DOHH2 (cell line): ENCODE results near the gene VTI1A.

Source experiments
- CTCF ChIP-seq: fragments of 200-600 bp; sonication (generic); IDR thresholded peaks from one replicate; pipeline ENCODE4 v1.5.1; 2014; ENCODE audit warnings: antibody characterized with exemption, mild to moderate bottlenecking, low read depth, low read length; ENCODE audit not compliant: poor library complexity, severe bottlenecking
- EZH2phosphoT487 ChIP-seq: fragments of 200-600 bp; sonication (generic); IDR thresholded peaks from 2 replicates; pipeline ENCODE4 v1.6.1; 2017; ENCODE audit warnings: borderline replicate concordance, mild to moderate bottlenecking, antibody characterized with exemption, low read length, moderate library complexity, mixed read lengths

- TF ChIP-seq CTCF (no peak), EZH2phosphoT487 (no peak)
Measured at GRCh38 chr10:112614072-112614471, 167.1 kb downstream of the VTI1A start.
